Measurements from ENCODE around the gene RAVER1. TPM values are rescaled to one million over a fixed set of nuclear protein-coding genes. Genes with fewer than 3 reads are reported as not detected.

The RAVER1 gene
- total and polyA plus RNA-seq, 2 of the 8 experiments (the other 6 are each of a cell fraction or from before 2014, with no cell fraction given) = 5.7 to 70.5 TPM

- WGBS, 2 experiments (ENCODE audit: extremely low coverage in 1 of 2, insufficient coverage in 1 of 2, insufficient read length in 1 of 2, insufficient replicate concordance in 2 of 2, low coverage in 1 of 2, low lambda C conversion rate in 2 of 2, missing lambda C conversion rate in 1 of 2) = 94% methylated on average over 15 of the region's 15 CpGs; no CpG with 5 or more reads in 1 of the 2 experiments
- no peak overlapping the region for H3K9ac ChIP-seq (replicated peaks in 1 of 4; ENCODE audit: extremely low read depth in 1 of 4, low read depth in 3 of 4, low read length in 3 of 4)
- no peaks in the 10 kb centered on the region for H3K9me3 ChIP-seq (ENCODE audit: insufficient read depth in 2 of 2, low read depth in 1 of 2, low read length in 1 of 2)
- no peak overlapping the region for H3K4me3 ChIP-seq (ENCODE audit: extremely low read depth in 1 of 4, insufficient read depth in 2 of 4, low read depth in 3 of 4, low read length in 4 of 4)
- FAIRE-seq (no peak), DNase-seq (ENCODE audit: low read depth in 1 of 2, low spot score in 2 of 2) (no peak)
- no peak overlapping the region for H3K4me2 ChIP-seq (ENCODE audit: insufficient read depth in 1 of 2, low read depth in 2 of 2, low read length in 2 of 2)
- no peak overlapping the region for H2BK5ac ChIP-seq (ENCODE audit: low read depth, low read length)
- no peaks in the 10 kb centered on the region; a peak in 1 of 7 replicates for H3K4me1 ChIP-seq (replicated peaks in 1 of 4; ENCODE audit: control insufficient read depth in 3 of 4, insufficient read depth in 4 of 4, low read length in 3 of 4)
- ChIA-PET POLR2A (ENCODE audit: partially characterized antibody) (interaction anchor here (0.7 to 11.4 kb wide), 5 partner anchors 15 to 368 kb away, joined by 3 to 104 read pairs (median 3); partner anchors contain the start of genes ICAM1 and RAVER1), CTCF (ENCODE audit: partially characterized antibody) (interaction anchor here (0.6 to 2.1 kb wide), 7 partner anchors 19 to 129 kb away, joined by 3 to 12 read pairs (median 4); no protein-coding TSS in a partner anchor)
- no peaks in the 10 kb centered on the region; the same call in 1 of the 2 replicates for H3K79me1 ChIP-seq (ENCODE audit: low read depth, low read length)
- no peak overlapping the region for H2BK15ac ChIP-seq (ENCODE audit: low read length)
- H4K5ac ChIP-seq (ENCODE audit: insufficient read length, low read depth, low read length) = no peak overlapping the region
- H4K91ac ChIP-seq (replicated peaks; ENCODE audit: insufficient read length, low read length) = no peak overlapping the region
- no peak overlapping the region for H3K23ac ChIP-seq (ENCODE audit: insufficient read length)
- no peak overlapping the region for H2AK5ac ChIP-seq (ENCODE audit: low read depth, low read length)
- H3K36me3 ChIP-seq (ENCODE audit: control insufficient read depth in 2 of 4, insufficient read depth in 4 of 4, low read length in 3 of 4) = peaks cover 15 to 45% (median 35%) of the 10 kb centered on the region in 4 experiments
- H3K56ac ChIP-seq (replicated peaks; ENCODE audit: insufficient read length, low read depth, low read length) = no peak overlapping the region
- H2BK120ac ChIP-seq (replicated peaks; ENCODE audit: low read depth, low read length) = no peak overlapping the region
- TF ChIP-seq EGR1 (IDR thresholded peaks at IDR 0.05; ENCODE audit: borderline replicate concordance, low read depth, low read length) (no peak), NRF1 (IDR thresholded peaks at IDR 0.05; ENCODE audit: low read depth, low read length) (no peak), BRCA1 (IDR thresholded peaks at IDR 0.05; ENCODE audit: low read depth, low read length) (no peak), RFX5 (IDR thresholded peaks at IDR 0.05; ENCODE audit: borderline replicate concordance, low read depth, low read length) (no peak), ATF3 (IDR thresholded peaks at IDR 0.05; ENCODE audit: insufficient read depth, low read depth, low read length) (no peak), TEAD4 (IDR thresholded peaks at IDR 0.05; ENCODE audit: low read depth, low read length) (no peak), E2F6 (IDR thresholded peaks at IDR 0.05) (no peak), TAF7 (optimal IDR thresholded peaks at IDR 0.05; ENCODE audit: borderline replicate concordance, low read depth, low read length) (no peak)
- H3K27ac ChIP-seq (ENCODE audit: low read depth, low read length) = no peak overlapping the region
- H2BK12ac ChIP-seq (ENCODE audit: low read depth, low read length) = no peak overlapping the region
- H3K14ac ChIP-seq (ENCODE audit: insufficient read length) = no peak overlapping the region
- no peaks in the 10 kb centered on the region; a peak in 1 of 7 replicates for H3K27me3 ChIP-seq (replicated peaks in 1 of 4; ENCODE audit: control insufficient read depth in 3 of 4, extremely low read depth in 1 of 4, insufficient read depth in 3 of 4, low read length in 3 of 4)
- no peak overlapping the region for H3K4ac ChIP-seq (replicated peaks; ENCODE audit: insufficient read length, low read depth, low read length)
- H2AFZ ChIP-seq (ENCODE audit: low read length) = no peak overlapping the region
- no peak overlapping the region for H2BK20ac ChIP-seq (ENCODE audit: low read length)
- no peaks in the 10 kb centered on the region for H3K79me2 ChIP-seq (ENCODE audit: control insufficient read depth in 1 of 2, insufficient read depth in 2 of 2, low read length in 2 of 2)
- H3K18ac ChIP-seq (ENCODE audit: extremely low read depth, low read length) = no peak overlapping the region
- H4K20me1 ChIP-seq (replicated peaks in 1 of 2; ENCODE audit: control insufficient read depth in 1 of 2, insufficient read depth in 2 of 2, low read length in 2 of 2) = peaks cover 0 to 8% of the 10 kb centered on the region in 2 experiments
- H4K8ac ChIP-seq (ENCODE audit: extremely low read depth, insufficient read depth, low read length) = no peak overlapping the region
- peaks cover 3% of the 10 kb centered on the region; the same call in 1 of the 2 replicates for H3K23me2 ChIP-seq (ENCODE audit: low read depth, low read length)
Measured at GRCh38 chr19:10317857-10318462, 15.4 kb downstream of the RAVER1 start.

All from H1 (cell line).